Right lung (tissue), 5 donors: ENCODE results near the gene IREB2. TPM values are rescaled to one million over a fixed set of nuclear protein-coding genes. Genes with fewer than 3 reads are reported as not detected.
"Not testable (repeated sequence)": the region's sequence is repeated elsewhere in the genome, so short reads cannot be mapped to it uniquely, and the experiment has no call there.

ENCODE experiments used
- DNase-seq, 2 donors: peaks; one replicate each; pipeline ENCODE4 v3.0.0-alpha.2; 2013
- polyA plus RNA-seq, 5 donors: library from polyadenylated mRNA; unstranded; fragments of 120-200 nt; gene quantifications; one replicate each; pipeline versions ENCODE4 v1.2.1 to v1.2.3, GENCODE V29; 2013; ENCODE audit warnings: inconsistent platforms in 1 of 5, low replicate concordance in 1 of 5; ENCODE audit not compliant: insufficient read length in 5 of 5, insufficient read depth in 1 of 5

IREB2 gene
- polyA plus RNA-seq, 5 donors: 45.2 to 83.6 (median 71.8) TPM

DNA sequence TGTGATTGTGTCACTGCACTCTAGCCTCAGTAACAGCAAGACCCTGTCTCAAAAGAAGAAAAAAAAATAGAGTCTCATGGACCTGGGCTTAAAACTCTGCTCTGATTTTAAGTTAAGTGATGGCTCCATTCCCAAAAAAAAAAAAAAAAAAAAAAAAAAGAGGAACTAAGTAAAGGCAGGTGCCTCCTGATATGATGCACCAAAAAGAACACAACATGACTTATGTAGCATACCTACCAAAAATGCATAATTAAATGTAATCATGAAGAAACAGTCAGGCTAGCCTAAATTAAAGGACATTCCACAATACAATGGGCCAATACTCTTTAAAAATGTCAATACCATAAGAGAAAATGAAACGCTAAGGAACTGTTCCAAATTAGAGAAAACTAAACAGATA lies 5.4 kb upstream of the IREB2 start:
- no peak for DNase-seq

DNA sequence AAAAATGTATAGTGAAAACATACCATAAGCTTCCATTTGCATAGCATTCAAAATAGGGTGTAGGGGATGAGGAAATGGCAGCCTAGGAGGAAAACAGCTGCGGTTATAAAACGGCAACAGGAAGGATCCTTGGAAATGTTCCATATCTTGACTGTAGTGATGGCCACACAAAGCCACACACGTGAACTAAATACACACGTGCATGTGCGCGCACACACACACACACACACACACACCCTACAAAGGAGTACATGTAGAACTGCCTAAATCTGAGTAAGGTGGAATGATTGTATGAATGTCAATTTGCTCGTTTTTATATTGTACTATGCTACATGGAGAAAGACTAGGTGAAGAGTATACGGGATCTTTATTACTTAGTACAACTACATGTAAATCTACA lies 3.9 kb upstream of the IREB2 start:
- no peak for DNase-seq

GRCh38 chr15:78434711-78435110 lies 3.3 kb upstream of the IREB2 start:
- DNase-seq: not testable (repeated sequence)

GRCh38 chr15:78437107-78437761 lies 782 bp upstream of the IREB2 start:
- DNase-seq: no peak

- no peak for DNase-seq
Measured at GRCh38 chr15:78438619-78439285, 736 bp downstream of the IREB2 start.

DNA sequence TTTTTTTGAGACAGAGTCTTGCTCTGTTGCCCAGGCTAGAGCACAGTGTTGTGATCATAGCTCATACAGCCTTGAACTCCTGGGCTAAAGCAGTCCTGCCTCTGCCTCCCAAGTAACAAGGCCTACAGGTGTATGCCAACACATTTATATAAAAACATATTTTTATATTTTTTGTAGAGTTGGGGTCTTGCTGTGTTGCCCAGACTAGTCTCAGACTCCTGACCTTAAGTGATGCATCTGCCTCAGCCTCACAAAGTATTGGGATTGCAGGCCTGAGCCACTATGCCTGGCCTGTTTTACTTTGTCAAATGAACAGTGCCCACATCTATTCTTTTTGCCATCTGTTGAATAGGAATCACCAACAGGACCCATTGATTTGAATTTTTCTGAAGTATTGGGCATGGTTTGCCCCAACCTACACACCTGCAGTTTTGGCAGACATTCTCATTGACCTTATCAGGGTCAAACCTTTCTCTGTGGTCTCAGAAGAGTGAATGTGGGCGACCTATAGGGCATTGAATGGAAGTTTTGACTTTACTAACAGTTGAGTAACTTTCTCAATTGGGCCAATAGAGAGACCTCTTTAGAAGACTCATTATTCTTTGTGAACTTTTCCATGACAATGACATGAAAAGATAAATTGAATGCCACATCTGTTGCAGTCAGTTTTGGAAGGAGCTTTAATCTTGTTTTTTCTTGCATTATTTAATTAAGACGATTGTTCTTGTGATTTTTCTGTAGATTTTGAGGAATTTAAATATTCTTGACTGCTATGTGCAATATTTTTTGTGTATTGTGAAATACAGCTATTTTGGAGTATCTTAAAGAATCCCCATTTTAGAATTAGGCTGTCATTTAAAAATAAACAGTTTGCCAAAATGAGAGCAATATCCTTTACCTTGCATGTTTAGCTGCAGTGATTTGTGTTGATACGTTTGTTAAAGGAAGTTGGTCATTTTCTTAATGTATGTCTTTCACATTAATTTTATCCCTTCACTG lies 2.7 kb downstream of the IREB2 start:
- no peak for DNase-seq

- DNase-seq: no peak
Measured at GRCh38 chr15:78444255-78444654, 6.2 kb downstream of the IREB2 start.

GRCh38 chr15:78445875-78446274 lies 7.9 kb downstream of the IREB2 start:
- no peak for DNase-seq

DNA sequence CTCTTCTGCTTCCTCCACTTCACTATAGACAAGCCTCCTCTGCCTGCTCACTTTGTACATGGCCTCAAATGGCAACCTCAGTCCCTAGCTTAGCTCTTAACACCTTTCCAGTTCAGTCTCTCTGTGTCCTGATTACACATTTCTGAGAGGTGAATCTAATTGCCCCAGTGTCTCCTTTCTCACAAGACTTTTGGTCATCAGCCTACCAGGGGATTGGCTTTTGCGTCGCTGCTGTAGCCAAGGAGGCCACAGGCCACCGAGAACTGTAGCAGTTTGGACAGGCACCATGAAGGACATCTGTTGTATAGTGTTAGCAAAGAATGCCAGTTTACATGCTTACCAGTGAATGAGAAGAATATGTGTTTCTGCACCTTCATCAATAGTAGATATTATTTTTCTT lies 8.5 kb downstream of the IREB2 start:
- DNase-seq: no peak

GRCh38 chr15:78448441-78449219 lies 10.6 kb downstream of the IREB2 start:
- no peak for DNase-seq

GRCh38 chr15:78449220-78449999 lies 11.4 kb downstream of the IREB2 start:
- DNase-seq: no peak

GRCh38 chr15:78450285-78450858 lies 12.4 kb downstream of the IREB2 start:
- no peak for DNase-seq

GRCh38 chr15:78452485-78452884 lies 14.5 kb downstream of the IREB2 start:
- DNase-seq: no peak

GRCh38 chr15:78453447-78453846 lies 15.4 kb downstream of the IREB2 start:
- DNase-seq: no peak

- no peak for DNase-seq
Measured at GRCh38 chr15:78454992-78455391, 17.0 kb downstream of the IREB2 start.

DNA sequence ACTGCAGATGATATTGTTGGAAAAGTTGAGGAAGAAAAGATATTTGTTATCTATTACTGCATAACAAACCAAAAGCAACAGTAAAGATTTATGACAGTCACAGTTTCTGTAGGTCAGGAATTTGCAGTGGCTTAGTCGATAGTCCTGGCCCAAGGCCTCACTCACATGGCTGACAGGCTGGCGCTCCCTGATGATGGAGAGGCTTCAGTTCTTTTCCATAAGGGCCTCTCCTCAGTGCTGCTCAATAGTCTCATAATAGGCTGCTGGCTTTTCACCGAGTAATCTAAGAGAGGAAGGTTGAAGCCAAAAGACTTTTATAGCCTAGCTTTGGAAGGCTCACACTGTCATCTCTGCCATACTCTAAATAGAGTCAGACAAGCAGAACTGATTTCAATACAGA lies 17.7 kb downstream of the IREB2 start:
- DNase-seq: no peak

GRCh38 chr15:78456426-78456825 lies 18.4 kb downstream of the IREB2 start:
- no peak for DNase-seq

GRCh38 chr15:78457101-78457500 lies 19.1 kb downstream of the IREB2 start:
- DNase-seq: peak in 1 of 2 donors; percentile 13

DNA sequence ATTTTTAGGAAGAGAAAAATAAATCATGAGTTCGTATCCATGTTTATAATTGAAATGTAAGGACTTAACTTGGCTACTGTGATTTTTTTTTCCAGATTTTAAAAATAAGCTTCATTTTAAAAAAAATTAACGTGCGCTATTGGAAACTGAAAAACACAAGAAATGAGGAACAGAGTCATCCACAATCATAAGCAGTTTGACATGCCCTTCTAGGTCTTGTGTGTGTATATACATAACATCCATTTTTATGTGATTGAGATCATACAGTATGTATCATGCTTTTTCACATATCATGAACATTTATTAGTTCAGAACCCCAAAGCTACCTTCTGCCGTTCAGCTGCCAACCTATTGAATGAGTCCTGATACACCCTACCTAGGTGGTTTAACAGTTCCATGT lies 22.7 kb downstream of the IREB2 start:
- DNase-seq: no peak

DNA sequence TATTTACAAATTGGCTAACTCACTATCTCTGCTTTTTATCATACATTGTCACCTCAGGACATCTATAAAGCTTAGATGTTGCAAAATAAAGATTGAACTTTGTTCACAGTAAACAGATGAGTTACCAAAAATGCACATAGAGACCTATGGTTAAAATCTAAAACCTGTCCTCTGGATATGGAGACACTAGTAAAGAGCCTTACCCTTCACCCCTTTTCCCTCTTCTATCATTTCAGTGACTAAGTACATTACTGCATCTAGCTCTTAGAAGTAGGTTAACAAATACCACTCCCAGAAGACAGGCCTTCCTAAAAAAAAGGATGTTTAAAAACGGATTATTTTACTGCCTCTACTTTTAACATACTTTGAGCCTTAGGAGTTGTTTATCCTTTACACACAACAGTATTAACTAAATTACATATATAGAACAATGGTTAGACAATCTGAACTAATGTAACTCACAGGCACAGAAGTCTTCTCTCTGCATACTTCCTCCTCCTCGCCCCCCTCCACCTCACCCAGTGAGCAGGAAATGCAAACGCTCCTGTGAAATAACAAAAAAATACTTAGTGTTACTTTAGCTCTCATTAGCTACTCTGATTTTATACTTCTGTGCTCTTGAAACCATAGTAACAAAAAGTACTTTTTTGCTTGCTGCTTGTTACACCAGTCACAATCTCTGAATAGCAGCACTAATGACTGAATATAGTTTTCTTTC lies 23.3 kb downstream of the IREB2 start:
- DNase-seq: no peak
